ENCODE data around the gene SKOR1. TPM values are rescaled to one million over a fixed set of nuclear protein-coding genes. Genes with fewer than 3 reads are reported as not detected.
A peak's percentile ranks its signal among the peaks of the same experiment; 100 is the strongest.

The SKOR1 gene
- total RNA-seq, 1 experiment from 2014 or later, result 0.13 TPM

DNA sequence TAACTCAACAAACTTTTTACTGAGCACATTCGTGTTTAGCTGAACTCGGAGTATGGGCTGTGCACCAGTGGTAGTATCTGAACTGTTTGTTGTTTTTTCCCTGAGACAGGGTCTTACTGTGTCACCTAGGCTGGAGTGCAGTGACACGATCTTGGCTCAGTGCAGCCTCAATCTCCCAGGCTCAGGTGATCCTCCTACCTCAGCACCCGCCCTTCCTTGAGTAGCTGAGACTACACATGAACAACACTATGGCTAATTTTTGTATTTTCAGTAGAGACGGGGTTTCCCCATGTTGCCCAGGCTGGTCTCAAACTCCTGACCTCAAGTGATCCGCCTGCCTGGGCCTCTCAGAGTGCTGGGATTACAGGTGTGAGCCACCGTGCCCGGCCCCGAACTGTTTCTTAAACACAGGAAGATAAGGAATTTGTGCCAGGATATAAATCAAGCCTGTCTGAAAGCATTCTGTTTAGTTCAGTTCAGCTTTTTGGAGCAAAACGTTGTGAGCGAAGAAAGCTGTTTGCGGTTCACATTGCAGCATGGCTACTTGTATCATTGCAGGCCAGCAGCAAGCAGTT, 40.4 kb upstream of the SKOR1 start:
- no peak overlapping the region for H3K27ac ChIP-seq (ENCODE audit: insufficient read length, low read depth, low read length)
- peaks cover 1% of the 10 kb centered on the region; the same call in 1 of the 2 replicates for H3K27me3 Mint-ChIP-seq (ENCODE audit: low read depth)
- no peaks in the 10 kb centered on the region for H3K9me3 Mint-ChIP-seq
- H2BK120ac ChIP-seq (ENCODE audit: low read depth, low read length, poor library complexity, severe bottlenecking), result no peak overlapping the region
- H3T11ph ChIP-seq (ENCODE audit: low read length), result no peak overlapping the region
- H3K14ac ChIP-seq (ENCODE audit: insufficient read depth, low read length), result no peak overlapping the region
- no peak overlapping the region for H3K4ac ChIP-seq (ENCODE audit: low read depth, low read length)
- DNase-seq, result no peak
- no peaks in the 10 kb centered on the region for H3K79me2 ChIP-seq (ENCODE audit: insufficient read depth, low read length)
- H2AFZ ChIP-seq (ENCODE audit: low read length), result no peak overlapping the region
- H3K23me2 ChIP-seq (ENCODE audit: insufficient read length, low read depth, low read length, poor library complexity, severe bottlenecking), result no peaks in the 10 kb centered on the region
- H4K20me1 ChIP-seq (ENCODE audit: control insufficient read depth, insufficient read depth, insufficient read length), result no peaks in the 10 kb centered on the region
- H3K9ac ChIP-seq (ENCODE audit: extremely low read depth, insufficient read length, low read length), result no peak overlapping the region
- H3K18ac ChIP-seq (ENCODE audit: insufficient read length, low read depth, low read length), result no peak overlapping the region
- H2BK12ac ChIP-seq (ENCODE audit: insufficient read length, low read depth, low read length), result no peak overlapping the region
- no CpG with 5 or more reads among the region's 12 CpGs for WGBS (ENCODE audit: extremely low coverage, insufficient read length, low lambda C conversion rate)
- no peaks in the 10 kb centered on the region; the same call in 1 of the 2 replicates for H3K4me1 ChIP-seq (ENCODE audit: insufficient read depth, low read length)
- no peak overlapping the region for H4K8ac ChIP-seq (replicated peaks; ENCODE audit: insufficient read length, low read depth, low read length)
- no peak overlapping the region for H3K4me3 Mint-ChIP-seq
- no peak overlapping the region for H3K56ac ChIP-seq (ENCODE audit: insufficient read length, low read depth, low read length)
- H3K4me1 Mint-ChIP-seq, result peaks cover 41 to 51% of the 10 kb centered on the region in 2 experiments
- TF ChIP-seq, protein P1, sequence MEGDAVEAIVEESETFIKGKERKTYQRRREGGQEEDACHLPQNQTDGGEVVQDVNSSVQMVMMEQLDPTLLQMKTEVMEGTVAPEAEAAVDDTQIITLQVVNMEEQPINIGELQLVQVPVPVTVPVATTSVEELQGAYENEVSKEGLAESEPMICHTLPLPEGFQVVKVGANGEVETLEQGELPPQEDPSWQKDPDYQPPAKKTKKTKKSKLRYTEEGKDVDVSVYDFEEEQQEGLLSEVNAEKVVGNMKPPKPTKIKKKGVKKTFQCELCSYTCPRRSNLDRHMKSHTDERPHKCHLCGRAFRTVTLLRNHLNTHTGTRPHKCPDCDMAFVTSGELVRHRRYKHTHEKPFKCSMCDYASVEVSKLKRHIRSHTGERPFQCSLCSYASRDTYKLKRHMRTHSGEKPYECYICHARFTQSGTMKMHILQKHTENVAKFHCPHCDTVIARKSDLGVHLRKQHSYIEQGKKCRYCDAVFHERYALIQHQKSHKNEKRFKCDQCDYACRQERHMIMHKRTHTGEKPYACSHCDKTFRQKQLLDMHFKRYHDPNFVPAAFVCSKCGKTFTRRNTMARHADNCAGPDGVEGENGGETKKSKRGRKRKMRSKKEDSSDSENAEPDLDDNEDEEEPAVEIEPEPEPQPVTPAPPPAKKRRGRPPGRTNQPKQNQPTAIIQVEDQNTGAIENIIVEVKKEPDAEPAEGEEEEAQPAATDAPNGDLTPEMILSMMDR (conservative IDR thresholded peaks at IDR 0.05), result no peak
- H3K27me3 ChIP-seq (ENCODE audit: insufficient read depth, low read length), result no peaks in the 10 kb centered on the region
- H2BK5ac ChIP-seq (ENCODE audit: insufficient read length, low read length), result no peak overlapping the region
- H2BK15ac ChIP-seq (ENCODE audit: low read depth, low read length), result no peak overlapping the region
- no peak overlapping the region for H2BK20ac ChIP-seq (ENCODE audit: low read depth, low read length, poor library complexity, severe bottlenecking)
- no peak overlapping the region for H2AK5ac ChIP-seq (ENCODE audit: insufficient read length, low read length)
- no peaks in the 10 kb centered on the region for H3K36me3 Mint-ChIP-seq (ENCODE audit: insufficient read depth in 1 of 3, low read depth in 3 of 3)
- no peaks in the 10 kb centered on the region for H3K9me3 ChIP-seq (ENCODE audit: control insufficient read depth, low read depth, low read length)
- no peak overlapping the region for H3K23ac ChIP-seq (ENCODE audit: insufficient read length, low read depth, low read length)
- H3K79me1 ChIP-seq (ENCODE audit: insufficient read depth, low read depth, low read length, poor library complexity, severe bottlenecking), result no peaks in the 10 kb centered on the region
- H4K91ac ChIP-seq (ENCODE audit: insufficient read length, low read depth, low read length), result no peak overlapping the region
- H3K4me2 ChIP-seq (ENCODE audit: insufficient read depth, insufficient read length, low read length), result no peak overlapping the region
- peak overlapping the region in 1 of 3 experiments; percentile 16; a peak in 1 of 7 replicates for H3K27ac Mint-ChIP-seq
- no peak overlapping the region for H4K5ac ChIP-seq (ENCODE audit: insufficient read length, low read depth, low read length)
